HG02943 (cell line): ENCODE results near the gene SPATS1.
A peak's percentile ranks its signal among the peaks of the same experiment; 100 is the strongest.
"Not testable (repeated sequence)": the region's sequence is repeated elsewhere in the genome, so short reads cannot be mapped to it uniquely, and the experiment has no call there.

Experiments used
- ATAC-seq: cut with Tn5 transposase; IDR thresholded peaks from one replicate; pipeline ENCODE4 v1.9.1; 2021; ENCODE audit warnings: mild to moderate bottlenecking, low read depth, moderate library complexity; ENCODE audit not compliant: unreplicated experiment

SPATS1 gene

DNA sequence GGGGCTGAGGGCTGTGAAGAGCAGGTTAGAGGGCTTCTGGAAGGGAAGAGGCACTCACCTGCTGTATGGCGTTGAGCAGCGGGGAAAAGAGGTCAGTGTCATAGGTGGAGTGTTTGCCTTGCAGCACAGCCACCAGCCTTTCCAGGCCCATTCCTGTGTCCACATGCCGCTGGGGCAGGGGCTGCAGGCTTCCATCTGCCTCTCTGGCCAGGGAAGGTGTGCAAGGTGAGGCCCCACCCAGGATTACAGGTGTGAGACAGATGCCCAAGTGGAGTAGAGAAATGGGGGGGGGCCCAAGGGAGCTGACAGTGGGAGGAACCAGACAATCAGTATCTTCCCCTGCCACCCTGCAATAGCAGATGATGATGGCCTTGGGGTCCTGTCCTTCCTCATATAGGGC lies 32.2 kb upstream of the SPATS1 start:
- ATAC-seq, result no peak

DNA sequence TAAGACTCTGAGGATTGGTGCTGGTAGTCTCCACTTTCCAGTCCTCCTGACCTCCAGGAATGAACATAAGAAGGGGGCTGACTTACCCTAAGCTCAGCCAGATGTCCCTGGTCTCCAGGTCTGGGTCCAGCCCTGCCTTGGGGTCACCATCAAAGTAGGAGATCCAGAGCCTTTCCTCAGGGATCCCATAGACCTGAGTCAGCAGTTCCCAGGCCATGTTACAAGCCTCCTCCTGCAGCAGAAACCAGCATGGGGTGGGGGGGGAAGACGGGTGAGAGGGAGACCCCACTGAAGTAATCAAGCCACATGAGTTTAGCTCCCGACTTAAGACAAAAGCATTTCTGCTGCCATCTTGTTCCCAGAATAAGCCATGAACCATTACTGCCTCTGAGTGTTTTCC lies 31.1 kb upstream of the SPATS1 start:
- ATAC-seq, result no peak

DNA sequence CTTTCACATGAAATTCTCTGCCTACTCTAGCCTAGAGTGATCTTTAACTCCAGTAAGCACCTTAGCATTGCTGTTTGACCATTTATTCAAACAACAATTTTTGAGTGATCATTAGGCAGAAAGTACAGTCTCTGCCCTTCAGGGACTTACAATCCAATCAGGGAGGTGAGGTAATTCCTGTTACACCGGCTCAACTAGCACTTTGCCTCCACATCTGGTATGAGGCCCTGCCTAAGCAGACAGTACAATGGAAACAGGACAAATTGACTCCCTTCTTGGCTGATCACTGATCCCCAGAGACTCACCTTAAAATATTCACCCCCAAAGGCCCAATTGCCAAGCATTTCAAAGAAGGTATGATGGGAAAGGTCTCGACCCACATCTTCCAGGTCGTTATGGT lies 30.7 kb upstream of the SPATS1 start:
- ATAC-seq, result no peak

DNA sequence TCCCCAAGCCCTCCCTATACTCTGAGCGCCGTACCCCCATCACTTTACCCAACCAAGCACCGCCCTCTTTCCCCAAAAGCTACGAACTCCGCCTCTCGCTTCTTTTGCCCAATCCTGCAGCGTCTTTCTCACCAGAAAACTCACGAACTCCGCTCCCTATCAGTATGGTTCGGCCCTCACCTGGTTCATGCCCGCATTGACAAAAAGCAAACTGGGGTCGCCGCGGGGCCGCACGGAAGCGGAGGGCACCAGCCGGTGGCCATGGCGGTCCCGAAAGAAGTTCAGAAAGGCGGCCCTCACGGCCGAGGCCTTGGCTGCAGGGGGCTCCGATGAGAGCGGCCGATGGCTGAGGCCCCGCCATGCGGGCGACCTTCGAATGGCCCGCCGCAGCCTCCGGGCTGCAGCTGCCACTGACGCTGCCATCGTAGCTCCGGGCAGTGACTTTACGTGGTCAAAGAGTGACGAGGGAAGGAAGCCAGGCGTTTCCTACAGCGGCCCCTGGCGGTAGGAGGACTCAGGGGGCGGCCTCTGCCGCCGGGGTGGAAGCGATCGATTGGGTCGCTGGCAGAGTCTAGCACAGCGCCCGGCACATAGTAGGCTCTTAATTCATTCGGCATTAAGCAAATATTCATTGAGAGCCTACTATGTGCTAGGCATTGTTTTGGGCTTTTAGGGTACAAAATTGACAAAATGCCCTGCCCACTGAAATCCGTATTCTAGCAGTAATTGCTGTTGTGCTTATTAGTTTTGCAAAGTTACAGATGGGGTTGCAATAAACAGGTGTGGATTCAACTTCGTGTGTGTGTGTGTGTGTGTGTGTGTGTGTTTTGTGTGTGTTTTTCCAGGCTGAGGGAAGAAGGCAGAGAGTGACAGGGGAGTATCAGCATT lies 29.3 kb upstream of the SPATS1 start, which contains the start of gene AARS2:
TSS of gene AARS2 (minus strand) at position 447 of the 888 bp plus-strand sequence. CDS start at position 423, 24 bp downstream.
- peak; percentile 82 for ATAC-seq

DNA sequence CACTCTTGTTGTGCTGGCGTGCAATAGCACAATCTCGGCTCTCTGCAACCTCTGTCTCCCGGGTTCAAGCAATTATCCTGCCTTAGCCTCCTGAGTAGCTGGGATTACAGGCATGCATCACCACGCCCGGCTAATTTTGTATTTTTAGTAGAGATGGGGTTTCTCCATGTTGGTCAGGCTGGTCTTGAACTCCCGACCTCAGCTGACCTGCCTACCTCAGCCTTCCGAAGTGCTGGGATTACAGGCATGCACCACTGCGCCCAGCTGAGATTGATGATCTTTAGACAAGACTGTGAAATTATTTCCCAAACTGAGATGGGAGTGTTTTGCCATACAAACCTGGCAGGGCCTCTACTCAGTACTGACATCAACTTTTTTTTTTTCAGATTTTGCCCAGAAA lies 27.8 kb upstream of the SPATS1 start:
- not testable (repeated sequence) for ATAC-seq

- ATAC-seq, result no peak
Measured at GRCh38 chr6:44315516-44315915, 26.9 kb upstream of the SPATS1 start.

- no peak for ATAC-seq
Measured at GRCh38 chr6:44315951-44316350, 26.5 kb upstream of the SPATS1 start.

DNA sequence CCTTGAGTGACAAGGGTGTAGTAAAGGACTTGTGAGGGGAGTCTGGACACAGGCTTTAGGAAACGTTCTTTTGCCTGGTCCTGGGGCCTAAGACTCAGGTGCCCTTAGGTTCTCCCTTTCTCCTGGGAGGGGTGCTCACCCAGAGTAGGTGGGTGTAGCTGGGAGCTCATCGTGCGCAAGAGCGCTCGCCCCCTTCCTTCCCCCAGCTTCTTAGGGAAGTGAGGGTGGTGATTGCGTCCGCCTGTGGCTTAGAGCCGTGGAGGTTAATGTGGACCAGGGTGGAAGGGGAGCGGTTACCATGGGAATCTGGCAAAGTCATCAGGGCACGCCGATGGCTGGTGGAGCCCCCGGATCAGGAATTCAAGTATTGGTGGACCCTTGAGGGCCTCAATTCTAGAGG lies 26.0 kb upstream of the SPATS1 start:
- no peak for ATAC-seq

- ATAC-seq, result not testable (repeated sequence)
Measured at GRCh38 chr6:44317136-44317631, 25.3 kb upstream of the SPATS1 start.

- ATAC-seq, result no peak
Measured at GRCh38 chr6:44321210-44321609, 21.2 kb upstream of the SPATS1 start.

DNA sequence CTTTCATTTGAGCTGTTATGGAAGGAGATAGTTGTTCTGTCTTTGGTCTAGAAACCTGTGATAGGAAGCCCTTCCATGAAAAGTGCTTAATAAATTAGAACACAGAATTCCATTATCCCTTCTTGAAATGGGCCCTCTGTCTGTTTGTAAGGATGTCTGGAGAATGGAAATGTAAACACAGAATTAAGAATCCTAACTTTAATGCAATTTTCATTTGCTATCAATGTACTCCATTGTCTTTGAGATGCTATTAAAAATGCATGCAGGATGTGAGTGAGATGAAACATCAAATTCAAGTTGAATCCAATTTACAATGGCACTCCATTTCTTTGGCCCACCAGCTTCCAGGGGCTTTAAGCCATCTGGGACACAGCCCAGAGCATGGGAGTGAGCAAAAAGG lies 15.4 kb upstream of the SPATS1 start:
- ATAC-seq, result no peak

DNA sequence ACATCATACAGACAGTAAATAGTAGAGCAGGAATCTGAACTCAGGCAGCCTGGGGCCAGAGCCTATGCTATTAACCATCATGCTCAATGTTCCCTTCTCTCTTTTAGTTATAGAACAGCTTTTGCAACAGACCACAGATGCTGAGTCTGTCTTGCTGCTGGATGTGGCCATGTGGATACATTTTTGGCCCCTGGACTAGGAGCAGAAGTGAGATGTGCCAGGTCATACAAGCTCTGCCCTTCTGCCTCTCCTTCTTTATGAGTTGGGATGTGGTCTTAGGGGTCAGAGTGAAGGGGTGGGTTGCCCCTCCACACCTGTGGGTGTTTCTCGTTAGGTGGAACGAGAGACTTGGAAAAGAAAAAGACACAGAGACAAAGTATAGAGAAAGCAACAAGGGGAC lies 14.7 kb upstream of the SPATS1 start:
- ATAC-seq, result no peak

DNA sequence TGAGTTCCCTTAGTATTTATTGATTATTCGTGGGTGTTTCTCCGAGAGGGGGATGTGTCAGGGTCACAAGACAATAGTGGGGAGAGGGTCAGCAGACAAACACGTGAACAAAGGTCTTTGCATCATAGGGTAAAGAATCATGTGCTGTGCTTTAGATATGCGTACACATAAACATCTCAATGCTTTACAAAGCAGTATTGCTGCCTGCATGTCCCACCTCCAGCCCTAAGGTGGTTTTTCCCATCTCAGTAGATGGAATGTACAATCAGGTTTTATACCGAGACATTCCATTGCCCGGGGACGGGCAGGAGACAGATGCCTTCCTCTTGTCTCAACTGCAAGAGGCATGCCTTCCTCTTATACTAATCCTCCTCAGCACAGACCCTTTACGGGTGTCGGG lies 14.2 kb upstream of the SPATS1 start:
- not testable (repeated sequence) for ATAC-seq

- ATAC-seq, result no peak
Measured at GRCh38 chr6:44329858-44330257, 12.6 kb upstream of the SPATS1 start.

DNA sequence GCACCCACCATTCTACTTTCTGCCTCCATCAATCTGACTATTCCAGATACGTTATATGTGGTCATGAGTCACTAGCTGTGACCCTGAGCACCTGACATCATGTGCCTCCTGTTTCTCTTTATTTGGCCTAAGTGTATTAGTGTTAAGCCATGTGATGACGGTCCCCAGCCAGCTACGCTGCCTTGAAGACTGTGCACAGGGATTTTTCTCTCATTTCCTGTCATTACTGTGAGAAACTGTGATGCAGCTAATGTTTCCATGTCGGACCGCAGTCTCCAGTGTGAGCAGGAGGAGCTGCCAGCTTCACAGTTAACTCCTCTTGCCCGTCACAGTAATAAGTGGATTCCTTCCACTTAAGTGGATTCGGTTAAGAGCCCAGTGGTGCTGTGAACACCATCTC lies 9.9 kb upstream of the SPATS1 start:
- ATAC-seq, result no peak

GRCh38 chr6:44333273-44333919 lies 9.1 kb upstream of the SPATS1 start:
- no peak for ATAC-seq

- no peak for ATAC-seq
Measured at GRCh38 chr6:44333942-44334341, 8.5 kb upstream of the SPATS1 start.

DNA sequence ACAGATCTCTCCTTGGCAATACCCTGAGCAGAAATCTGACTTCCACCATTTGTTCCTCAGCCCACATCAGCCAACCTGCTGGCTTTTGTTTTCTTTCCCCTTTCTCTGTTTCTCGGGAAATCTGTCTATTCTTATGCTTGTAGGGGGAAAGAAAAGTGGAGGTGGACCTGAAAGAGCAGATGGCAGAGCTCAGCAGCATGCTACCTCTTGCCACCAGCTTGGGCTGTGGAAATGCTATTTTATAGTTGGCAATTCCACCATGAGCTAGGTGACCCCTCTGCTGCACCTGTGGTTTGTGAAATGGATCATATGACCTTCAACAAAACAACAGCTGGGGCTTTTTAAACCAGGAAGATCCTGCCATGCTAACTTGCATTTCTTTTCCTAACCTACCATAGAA lies 6.8 kb upstream of the SPATS1 start:
- ATAC-seq, result no peak

- no peak for ATAC-seq
Measured at GRCh38 chr6:44338228-44339122, 4.0 kb upstream of the SPATS1 start.

DNA sequence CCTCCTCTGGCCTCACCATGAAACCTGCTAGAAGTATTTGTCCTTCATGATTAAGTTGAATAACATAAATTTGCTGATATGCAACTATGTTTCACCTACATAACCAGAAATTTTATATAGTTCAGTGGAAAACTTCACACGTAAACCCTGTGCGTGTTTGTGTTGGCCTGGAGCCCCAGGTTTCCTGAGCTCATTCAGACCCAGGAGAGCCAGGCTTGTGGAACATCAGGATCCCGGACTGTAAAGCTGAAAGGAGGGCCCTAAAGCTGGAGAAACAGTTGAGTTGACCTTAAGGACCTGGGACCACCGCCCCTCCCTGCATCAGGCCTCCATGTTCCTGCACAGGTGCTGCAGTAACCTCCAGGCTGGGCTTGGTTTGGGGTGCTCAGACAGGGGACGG lies 3.1 kb upstream of the SPATS1 start:
- ATAC-seq, result no peak
